ENCODE data around the gene APOBEC3A.

Gene APOBEC3A

GRCh38 chr22:38941488-38941987 lies 15.9 kb upstream of the APOBEC3A start:
- Histone ChIP-seq H3K9me3 (ENCODE audit: low read length) (no peaks in the 10 kb centered on the region), H3K79me2 (ENCODE audit: insufficient read depth, low read length) (no peaks in the 10 kb centered on the region), H3K36me3 (ENCODE audit: insufficient read depth, low read length) (no peaks in the 10 kb centered on the region), H3K9ac (ENCODE audit: low read length) (no peak overlapping the region), H3K4me3 (ENCODE audit: low read depth, low read length, poor library complexity, severe bottlenecking) (no peak overlapping the region), H2AFZ (ENCODE audit: low read length) (no peak overlapping the region), H3F3A (ENCODE audit: insufficient read depth, low read length) (no peaks in the 10 kb centered on the region), H3K27ac (ENCODE audit: low read depth, low read length, poor library complexity, severe bottlenecking) (no peak overlapping the region), H3K4me2 (ENCODE audit: low read length) (no peak overlapping the region), H3K9me2 (ENCODE audit: low read depth, low read length) (no peaks in the 10 kb centered on the region), H3K27me3 (ENCODE audit: insufficient read depth, low read length) (no peaks in the 10 kb centered on the region), H4K20me1 (ENCODE audit: insufficient read depth, low read length) (no peaks in the 10 kb centered on the region), H3K4me1 (ENCODE audit: insufficient read depth, low read length, severe bottlenecking) (no peaks in the 10 kb centered on the region)
- TF ChIP-seq CTCF (IDR thresholded peaks at IDR 0.05; ENCODE audit: low read length): no peak
- no peak for TF ChIP-seq EZH2 (IDR thresholded peaks at IDR 0.05; ENCODE audit: borderline replicate concordance, low read length)

GRCh38 chr22:38942702-38943101 lies 14.7 kb upstream of the APOBEC3A start:
- no peak overlapping the region for H2AFZ ChIP-seq (ENCODE audit: low read length)
- H3K4me2 ChIP-seq (ENCODE audit: low read length): no peak overlapping the region
- H3K9ac ChIP-seq (ENCODE audit: low read length): no peak overlapping the region
- no peaks in the 10 kb centered on the region for H3F3A ChIP-seq (ENCODE audit: insufficient read depth, low read length)
- no peak for TF ChIP-seq CTCF (IDR thresholded peaks at IDR 0.05; ENCODE audit: low read length)
- no peak for TF ChIP-seq EZH2 (IDR thresholded peaks at IDR 0.05; ENCODE audit: borderline replicate concordance, low read length)
- no peak overlapping the region for H3K4me3 ChIP-seq (ENCODE audit: low read depth, low read length, poor library complexity, severe bottlenecking)
- peaks cover 3% of the 10 kb centered on the region; the same call in 1 of the 2 replicates for H3K27me3 ChIP-seq (ENCODE audit: insufficient read depth, low read length)
- H4K20me1 ChIP-seq (ENCODE audit: insufficient read depth, low read length): no peaks in the 10 kb centered on the region
- no peaks in the 10 kb centered on the region for H3K4me1 ChIP-seq (ENCODE audit: insufficient read depth, low read length, severe bottlenecking)
- H3K27ac ChIP-seq (ENCODE audit: low read depth, low read length, poor library complexity, severe bottlenecking): no peak overlapping the region
- H3K9me2 ChIP-seq (ENCODE audit: low read depth, low read length): no peaks in the 10 kb centered on the region
- H3K79me2 ChIP-seq (ENCODE audit: insufficient read depth, low read length): no peaks in the 10 kb centered on the region
- H3K9me3 ChIP-seq (ENCODE audit: low read length): no peaks in the 10 kb centered on the region
- H3K36me3 ChIP-seq (ENCODE audit: insufficient read depth, low read length): no peaks in the 10 kb centered on the region

GRCh38 chr22:38943201-38943600 lies 14.2 kb upstream of the APOBEC3A start:
- Histone ChIP-seq H3K4me2 (ENCODE audit: low read length) (no peak overlapping the region), H3K4me3 (ENCODE audit: low read depth, low read length, poor library complexity, severe bottlenecking) (no peak overlapping the region), H3K27ac (ENCODE audit: low read depth, low read length, poor library complexity, severe bottlenecking) (no peak overlapping the region), H3F3A (ENCODE audit: insufficient read depth, low read length) (no peaks in the 10 kb centered on the region), H3K27me3 (ENCODE audit: insufficient read depth, low read length) (peaks cover 5% of the 10 kb centered on the region; the same call in 1 of the 2 replicates), H2AFZ (ENCODE audit: low read length) (no peak overlapping the region), H3K36me3 (ENCODE audit: insufficient read depth, low read length) (no peaks in the 10 kb centered on the region), H3K9me3 (ENCODE audit: low read length) (no peaks in the 10 kb centered on the region), H3K9me2 (ENCODE audit: low read depth, low read length) (no peaks in the 10 kb centered on the region), H3K9ac (ENCODE audit: low read length) (no peak overlapping the region), H3K79me2 (ENCODE audit: insufficient read depth, low read length) (no peaks in the 10 kb centered on the region), H4K20me1 (ENCODE audit: insufficient read depth, low read length) (no peaks in the 10 kb centered on the region), H3K4me1 (ENCODE audit: insufficient read depth, low read length, severe bottlenecking) (no peaks in the 10 kb centered on the region)
- TF ChIP-seq EZH2 (IDR thresholded peaks at IDR 0.05; ENCODE audit: borderline replicate concordance, low read length): no peak
- TF ChIP-seq CTCF (IDR thresholded peaks at IDR 0.05; ENCODE audit: low read length): peak; percentile 18; the same call in 1 of the 2 replicates

Measured in OCI-LY1 (cell line).